Measurements from ENCODE around the gene GARNL3. TPM values are rescaled to one million over a fixed set of nuclear protein-coding genes. Genes with fewer than 3 reads are reported as not detected.
A peak's percentile ranks its signal among the peaks of the same experiment; 100 is the strongest.

The GARNL3 gene
- total and polyA plus RNA-seq, 2 donors (not counting 1 experiment from before 2014, with no cell fraction given): 1.5 to 12.6 TPM

DNA sequence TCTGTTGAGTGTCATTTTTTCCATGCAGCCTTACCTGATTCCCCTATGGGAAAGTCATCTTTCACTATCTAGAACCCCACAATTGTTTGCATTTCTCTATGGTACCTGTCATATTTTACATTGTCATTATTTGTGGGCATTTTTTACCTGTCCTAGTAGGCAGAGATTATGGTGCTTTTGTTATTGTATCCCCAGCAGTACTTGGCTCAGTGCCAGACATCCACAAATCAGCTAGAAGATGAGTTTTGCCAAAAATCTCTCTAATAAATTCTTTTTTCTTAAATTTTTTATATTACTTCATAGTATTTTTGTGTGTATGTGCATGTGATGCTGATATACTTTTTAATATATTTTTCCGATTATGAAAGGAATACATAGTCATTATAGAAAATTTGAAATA, 13.2 kb downstream of the GARNL3 start:
- Histone ChIP-seq H3K4me3 (ENCODE audit: control extremely low read depth in 1 of 5, extremely low read depth in 1 of 5, insufficient read depth in 1 of 5, low read depth in 2 of 5, low read length in 4 of 5) (no peak overlapping the region), H3K9ac (ENCODE audit: low read length) (peak overlapping the region; percentile 7), H4K20me1 (ENCODE audit: control insufficient read depth, insufficient read depth, low read length, poor library complexity, severe bottlenecking) (no peaks in the 10 kb centered on the region), H3K79me2 (ENCODE audit: control insufficient read depth, insufficient read depth, low read length) (no peaks in the 10 kb centered on the region), H3K9me3 (ENCODE audit: control extremely low read depth in 1 of 3, control insufficient read depth in 2 of 3, insufficient read depth in 1 of 3, low read length in 2 of 3) (peaks cover 0 to 3% (median 0%) of the 10 kb centered on the region in 3 donors), H2AFZ (ENCODE audit: insufficient read depth, low read depth, low read length, poor library complexity, severe bottlenecking) (peak overlapping the region; percentile 45), H3K4me2 (replicated peaks; ENCODE audit: low read depth, low read length, poor library complexity, severe bottlenecking) (peak overlapping the region; percentile 37), H3K27ac (ENCODE audit: low read length in 2 of 2) (peak overlapping the region in 1 of 2 donors; percentile 1), H3K4me1 (ENCODE audit: control insufficient read depth in 2 of 2, insufficient read depth in 2 of 2, low read length in 2 of 2) (peaks cover 16% of the 10 kb centered on the region in 2 donors), H3K27me3 (replicated peaks in 1 of 4; ENCODE audit: control extremely low read depth in 1 of 4, control insufficient read depth in 3 of 4, insufficient read depth in 4 of 4, low read length in 3 of 4) (no peaks in the 10 kb centered on the region), H3K36me3 (replicated peaks in 1 of 2; ENCODE audit: control extremely low read depth in 1 of 2, control insufficient read depth in 1 of 2, extremely low read depth in 1 of 2, insufficient read depth in 2 of 2, low read length in 1 of 2) (no peaks in the 10 kb centered on the region)
- peaks cover 32% of the 10 kb centered on the region for H3K4me1 Mint-ChIP-seq
- intact Hi-C loops (cut with micrococcal nuclease): loop anchor here (1.0 kb wide), 1 partner anchor 32 kb away; no protein-coding TSS in a partner anchor
- no peaks in the 10 kb centered on the region for H3K27me3 Mint-ChIP-seq
- peak overlapping the region; percentile 57 for H3K4me3 Mint-ChIP-seq
- no CpG with 5 or more reads among the region's 1 CpG for WGBS (ENCODE audit: insufficient coverage)
- CTCF ChIA-PET: interaction anchor here (0.9 kb wide), 1 partner anchor 63 kb away, joined by 4 read pairs; no protein-coding TSS in a partner anchor
- H3K27ac Mint-ChIP-seq: peak overlapping the region; percentile 85
- ATAC-seq (ENCODE audit: low read depth) (no peak), DNase-seq (no peak)
- POLR2A ChIA-PET: no interaction called here
- no peaks in the 10 kb centered on the region for H3K9me3 Mint-ChIP-seq (ENCODE audit: insufficient read depth)
- TF ChIP-seq EZH2 (IDR thresholded peaks at IDR 0.05; ENCODE audit: borderline replicate concordance, insufficient read depth, low read depth, low read length, poor library complexity, severe bottlenecking): no peak
- TF ChIP-seq CTCF (IDR thresholded peaks at IDR 0.05): no peak

GRCh38 chr9:127278372-127278771, 13.8 kb downstream of the GARNL3 start:
- H3K4me3 Mint-ChIP-seq: no peak overlapping the region
- peaks cover 16% of the 10 kb centered on the region in 2 donors for H3K4me1 ChIP-seq (ENCODE audit: control insufficient read depth in 2 of 2, insufficient read depth in 2 of 2, low read length in 2 of 2)
- peaks cover 32% of the 10 kb centered on the region for H3K4me1 Mint-ChIP-seq
- no peak for TF ChIP-seq EZH2 (IDR thresholded peaks at IDR 0.05; ENCODE audit: borderline replicate concordance, insufficient read depth, low read depth, low read length, poor library complexity, severe bottlenecking)
- no peak for TF ChIP-seq CTCF (IDR thresholded peaks at IDR 0.05)
- H3K27ac Mint-ChIP-seq: no peak overlapping the region
- H3K79me2 ChIP-seq (ENCODE audit: control insufficient read depth, insufficient read depth, low read length): no peaks in the 10 kb centered on the region
- H3K9me3 Mint-ChIP-seq (ENCODE audit: insufficient read depth): no peaks in the 10 kb centered on the region
- no peak overlapping the region for H3K9ac ChIP-seq (ENCODE audit: low read length)
- ATAC-seq (ENCODE audit: low read depth) (no peak), DNase-seq (no peak)
- ChIA-PET POLR2A (no interaction called here), CTCF (no interaction called here)
- H3K36me3 ChIP-seq (replicated peaks in 1 of 2; ENCODE audit: control extremely low read depth in 1 of 2, control insufficient read depth in 1 of 2, extremely low read depth in 1 of 2, insufficient read depth in 2 of 2, low read length in 1 of 2): no peaks in the 10 kb centered on the region
- WGBS (ENCODE audit: insufficient coverage): 100% methylated on average over 1 of the region's 2 CpGs
- no peaks in the 10 kb centered on the region for H3K27me3 Mint-ChIP-seq
- no peak overlapping the region for H3K4me3 ChIP-seq (ENCODE audit: control extremely low read depth in 1 of 5, extremely low read depth in 1 of 5, insufficient read depth in 1 of 5, low read depth in 2 of 5, low read length in 4 of 5)
- H3K27me3 ChIP-seq (replicated peaks in 1 of 4; ENCODE audit: control extremely low read depth in 1 of 4, control insufficient read depth in 3 of 4, insufficient read depth in 4 of 4, low read length in 3 of 4): no peaks in the 10 kb centered on the region
- peak overlapping the region; percentile 26 for H2AFZ ChIP-seq (ENCODE audit: insufficient read depth, low read depth, low read length, poor library complexity, severe bottlenecking)
- intact Hi-C loops (cut with micrococcal nuclease): no loop called here
- no peaks in the 10 kb centered on the region for H4K20me1 ChIP-seq (ENCODE audit: control insufficient read depth, insufficient read depth, low read length, poor library complexity, severe bottlenecking)
- H3K9me3 ChIP-seq (ENCODE audit: control extremely low read depth in 1 of 3, control insufficient read depth in 2 of 3, insufficient read depth in 1 of 3, low read length in 2 of 3): peaks cover 0 to 3% (median 0%) of the 10 kb centered on the region in 3 donors
- no peak overlapping the region for H3K4me2 ChIP-seq (replicated peaks; ENCODE audit: low read depth, low read length, poor library complexity, severe bottlenecking)
- H3K27ac ChIP-seq (ENCODE audit: low read length in 2 of 2): no peak overlapping the region
